DOHH2 (cell line): Measurements from ENCODE around the gene TDRD15.

ENCODE experiments used
- EZH2phosphoT487 ChIP-seq: fragments of 200-600 bp; sonication (generic); IDR thresholded peaks from 2 replicates; pipeline ENCODE4 v1.6.1; 2017; ENCODE audit warnings: borderline replicate concordance, mild to moderate bottlenecking, antibody characterized with exemption, low read length, moderate library complexity, mixed read lengths
- TF ChIP-seq, protein P1 (sequence below): fragments of 200-600 bp; sonication (generic); IDR thresholded peaks from one replicate; pipeline ENCODE4 v1.5.1; 2014; ENCODE audit warnings: antibody characterized with exemption, mild to moderate bottlenecking, low read depth, low read length; ENCODE audit not compliant: poor library complexity, severe bottlenecking

GRCh38 chr2:21078296-21078695, 45.5 kb upstream of the TDRD15 start:
- TF ChIP-seq, protein P1, sequence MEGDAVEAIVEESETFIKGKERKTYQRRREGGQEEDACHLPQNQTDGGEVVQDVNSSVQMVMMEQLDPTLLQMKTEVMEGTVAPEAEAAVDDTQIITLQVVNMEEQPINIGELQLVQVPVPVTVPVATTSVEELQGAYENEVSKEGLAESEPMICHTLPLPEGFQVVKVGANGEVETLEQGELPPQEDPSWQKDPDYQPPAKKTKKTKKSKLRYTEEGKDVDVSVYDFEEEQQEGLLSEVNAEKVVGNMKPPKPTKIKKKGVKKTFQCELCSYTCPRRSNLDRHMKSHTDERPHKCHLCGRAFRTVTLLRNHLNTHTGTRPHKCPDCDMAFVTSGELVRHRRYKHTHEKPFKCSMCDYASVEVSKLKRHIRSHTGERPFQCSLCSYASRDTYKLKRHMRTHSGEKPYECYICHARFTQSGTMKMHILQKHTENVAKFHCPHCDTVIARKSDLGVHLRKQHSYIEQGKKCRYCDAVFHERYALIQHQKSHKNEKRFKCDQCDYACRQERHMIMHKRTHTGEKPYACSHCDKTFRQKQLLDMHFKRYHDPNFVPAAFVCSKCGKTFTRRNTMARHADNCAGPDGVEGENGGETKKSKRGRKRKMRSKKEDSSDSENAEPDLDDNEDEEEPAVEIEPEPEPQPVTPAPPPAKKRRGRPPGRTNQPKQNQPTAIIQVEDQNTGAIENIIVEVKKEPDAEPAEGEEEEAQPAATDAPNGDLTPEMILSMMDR, result no peak
- no peak for TF ChIP-seq EZH2phosphoT487
